Measurements from ENCODE around the gene CXCL16.

GRCh38 chr17:4785311-4786105 is 45.8 kb upstream of the CXCL16 start:
- TF ChIP-seq EZH2phosphoT487 (IDR thresholded peaks at IDR 0.05; ENCODE audit: borderline replicate concordance, low read length) (no peak), CTCF (conservative IDR thresholded peaks at IDR 0.05; ENCODE audit: low read depth, low read length) (no peak)
